Measurements from ENCODE around the gene OSER1. TPM values are rescaled to one million over a fixed set of nuclear protein-coding genes. Genes with fewer than 3 reads are reported as not detected.

OSER1 gene
- total RNA-seq, 4 donors from 2014 or later = 39.0 to 61.4 (median 54.2) TPM

DNA sequence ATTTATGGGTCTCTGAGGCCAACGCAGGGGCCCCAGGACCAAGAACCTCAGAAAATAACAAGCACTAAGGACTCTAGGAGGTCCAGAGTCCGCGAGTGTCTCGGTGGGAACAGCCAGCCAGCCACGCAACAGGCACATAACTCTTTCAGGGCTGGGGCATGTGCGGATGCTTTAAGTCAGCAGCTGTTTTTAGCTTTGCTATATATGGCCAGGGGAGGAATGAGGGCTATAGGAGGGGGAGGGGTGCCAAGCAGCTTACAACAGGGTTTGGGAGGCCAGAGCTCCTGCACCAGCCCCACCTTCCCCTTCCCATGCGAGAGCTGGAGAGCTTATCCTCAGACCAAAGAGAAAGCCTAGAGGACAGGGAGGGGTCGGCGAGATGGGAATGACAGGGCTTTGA lies 29.8 kb downstream of the OSER1 start:
- TF ChIP-seq, protein P1, sequence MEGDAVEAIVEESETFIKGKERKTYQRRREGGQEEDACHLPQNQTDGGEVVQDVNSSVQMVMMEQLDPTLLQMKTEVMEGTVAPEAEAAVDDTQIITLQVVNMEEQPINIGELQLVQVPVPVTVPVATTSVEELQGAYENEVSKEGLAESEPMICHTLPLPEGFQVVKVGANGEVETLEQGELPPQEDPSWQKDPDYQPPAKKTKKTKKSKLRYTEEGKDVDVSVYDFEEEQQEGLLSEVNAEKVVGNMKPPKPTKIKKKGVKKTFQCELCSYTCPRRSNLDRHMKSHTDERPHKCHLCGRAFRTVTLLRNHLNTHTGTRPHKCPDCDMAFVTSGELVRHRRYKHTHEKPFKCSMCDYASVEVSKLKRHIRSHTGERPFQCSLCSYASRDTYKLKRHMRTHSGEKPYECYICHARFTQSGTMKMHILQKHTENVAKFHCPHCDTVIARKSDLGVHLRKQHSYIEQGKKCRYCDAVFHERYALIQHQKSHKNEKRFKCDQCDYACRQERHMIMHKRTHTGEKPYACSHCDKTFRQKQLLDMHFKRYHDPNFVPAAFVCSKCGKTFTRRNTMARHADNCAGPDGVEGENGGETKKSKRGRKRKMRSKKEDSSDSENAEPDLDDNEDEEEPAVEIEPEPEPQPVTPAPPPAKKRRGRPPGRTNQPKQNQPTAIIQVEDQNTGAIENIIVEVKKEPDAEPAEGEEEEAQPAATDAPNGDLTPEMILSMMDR (IDR thresholded peaks at IDR 0.05; ENCODE audit: low read depth) = no peak

DNA sequence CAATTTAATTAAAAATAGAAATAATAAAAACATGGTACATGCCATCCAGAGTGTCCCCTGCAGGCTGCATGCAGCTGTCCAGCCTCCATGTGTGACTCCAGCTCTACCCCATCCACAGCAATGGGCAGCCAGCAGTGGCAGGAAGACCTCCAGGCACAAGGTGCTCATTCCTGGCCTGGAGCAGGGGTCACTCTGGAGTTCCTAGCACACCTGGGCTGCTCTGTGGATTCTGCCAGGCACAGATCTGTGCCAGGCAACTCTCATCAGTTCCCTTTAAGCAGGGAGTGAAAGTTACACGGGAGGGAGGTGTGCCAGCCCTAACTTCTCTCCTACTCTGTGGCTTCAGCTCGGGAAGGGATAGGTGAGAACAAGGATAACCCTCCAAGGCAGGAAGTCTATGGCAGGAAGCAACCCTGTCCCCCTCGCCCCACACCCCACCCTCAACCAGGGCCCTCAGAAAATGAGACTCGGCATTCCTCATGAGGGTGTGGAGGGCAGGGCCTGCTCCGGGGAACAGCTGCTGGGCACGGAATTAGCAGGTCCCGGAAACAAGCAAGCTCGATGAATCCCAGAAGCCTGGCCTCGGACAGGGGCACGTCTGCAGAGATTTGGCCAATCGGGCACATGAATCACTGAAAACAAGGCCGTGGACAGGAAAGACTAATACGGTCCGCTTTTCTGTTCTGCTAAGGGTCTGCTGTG lies 33.6 kb downstream of the OSER1 start:
- TF ChIP-seq, protein P1 (IDR thresholded peaks at IDR 0.05; ENCODE audit: low read depth) = no peak

DNA sequence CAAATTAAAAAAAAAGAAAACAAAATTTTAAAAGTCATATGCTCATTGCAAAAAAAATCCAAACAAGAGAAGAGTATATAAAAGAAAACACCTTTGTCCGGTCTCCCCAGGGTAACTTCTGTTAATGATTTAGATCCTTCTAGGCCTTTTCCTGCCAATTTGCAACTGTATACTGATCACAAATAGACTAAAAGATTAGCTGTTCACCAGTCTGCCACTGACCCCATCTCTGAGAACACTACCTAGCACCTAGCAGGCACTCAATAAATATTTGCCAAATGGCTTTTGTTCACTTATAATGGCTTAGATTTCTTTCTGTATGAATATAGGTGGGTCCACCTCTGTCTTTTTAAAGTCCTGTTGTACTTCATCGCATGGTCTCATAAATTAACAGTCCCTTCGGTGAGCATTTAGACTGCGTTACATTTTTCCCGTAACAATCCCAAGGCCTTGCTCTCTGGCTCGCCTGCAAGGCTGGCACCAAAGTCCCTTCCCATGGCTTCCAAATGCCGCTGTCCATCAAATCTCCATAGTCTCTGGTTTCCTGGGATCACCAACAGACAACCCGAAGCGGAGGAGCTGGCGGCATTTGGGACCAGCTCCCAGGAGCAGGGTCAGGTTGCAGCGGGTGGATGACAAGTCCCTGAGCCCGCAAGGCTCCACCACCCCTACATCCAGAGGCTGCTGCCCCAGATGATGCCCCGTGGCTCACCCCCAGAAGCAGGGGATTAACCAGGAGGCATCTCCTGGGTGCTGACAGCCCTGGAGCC lies 35.4 kb downstream of the OSER1 start:
- TF ChIP-seq, protein P1 (IDR thresholded peaks at IDR 0.05; ENCODE audit: low read depth) = no peak

- TF ChIP-seq, protein P1 (IDR thresholded peaks at IDR 0.05; ENCODE audit: low read depth) = no peak
Measured at GRCh38 chr20:44173846-44174245, 36.7 kb downstream of the OSER1 start.

- TF ChIP-seq, protein P1 (IDR thresholded peaks at IDR 0.05; ENCODE audit: low read depth) = no peak
Measured at GRCh38 chr20:44173116-44173515, 37.5 kb downstream of the OSER1 start.

- TF ChIP-seq, protein P1 (IDR thresholded peaks at IDR 0.05; ENCODE audit: low read depth) = no peak
Measured at GRCh38 chr20:44172572-44172950, 38.0 kb downstream of the OSER1 start.

- TF ChIP-seq, protein P1 (IDR thresholded peaks at IDR 0.05; ENCODE audit: low read depth) = no peak
Measured at GRCh38 chr20:44171775-44172571, 38.6 kb downstream of the OSER1 start.
